Colonic mucosa (tissue), 4 donors: ENCODE results near the gene RPL22. TPM values are rescaled to one million over a fixed set of nuclear protein-coding genes. Genes with fewer than 3 reads are reported as not detected.

ENCODE experiments used
- DNase-seq: peaks from one replicate; pipeline ENCODE4 v3.0.0-alpha.2; 2020
- H3K27ac ChIP-seq: fragments of 200-600 bp; one replicate; pipeline ENCODE4 v1.8.0; 2021
- H3K27me3 ChIP-seq: fragments of 200-600 bp; one replicate; pipeline ENCODE4 v1.8.0; 2021
- H3K36me3 ChIP-seq: fragments of 200-600 bp; one replicate; pipeline ENCODE4 v1.8.0; 2021
- H3K4me1 ChIP-seq: fragments of 200-600 bp; one replicate; pipeline ENCODE4 v1.8.0; 2021; ENCODE audit warnings: mild to moderate bottlenecking
- H3K4me3 ChIP-seq: fragments of 200-600 bp; one replicate; pipeline ENCODE4 v1.8.0; 2021
- H3K9ac ChIP-seq, 2 donors: one replicate each; pipeline ENCODE4 v1.7.0; 2013; ENCODE audit warnings: control low read depth in 2 of 2, low read depth in 2 of 2, low read length in 2 of 2
- H3K9me3 ChIP-seq: fragments of 200-600 bp; one replicate; pipeline ENCODE4 v1.8.0; 2021
- CTCF ChIP-seq: fragments of 200-600 bp; IDR thresholded peaks from one replicate; pipeline ENCODE4 v1.8.0; 2022; ENCODE audit warnings: antibody characterized with exemption, mild to moderate bottlenecking
- intact Hi-C: fragments of 100-400 bp; cut with DNase I; formaldehyde crosslinking; loops from one replicate; pipeline ENCODE4 v1.14.1; 2022
- total RNA-seq, 2 donors: library from RNA; stranded (reverse); fragmentation: NEBNext Ultra II Directional in 1 of 2; extraction: Animal tissue kit (Norgen Biotek cat#: 25700) in 1 of 2; gene quantifications; one replicate each; pipeline ENCODE4 v1.2.1, GENCODE V29; 2021
- donor health status: healthy.
- donor health status: DM: no; HTN: no; CAD: no.
- donor health status: DM: no; HTN: no; CAD: no.

The RPL22 gene
- total RNA-seq, 2 donors from 2014 or later: 314 to 378 TPM

GRCh38 chr1:6136516-6137220 is 62.7 kb downstream of the RPL22 start:
- no peak for DNase-seq

More at GRCh38 chr1:6136516-6137220, 62.7 kb downstream of the RPL22 start:
- Histone ChIP-seq H3K9ac (no peak overlapping the region), H3K4me1 (no peaks in the 10 kb centered on the region), H3K27ac (no peak overlapping the region), H3K27me3 (no peaks in the 10 kb centered on the region), H3K9me3 (no peaks in the 10 kb centered on the region), H3K36me3 (no peaks in the 10 kb centered on the region), H3K4me3 (no peak overlapping the region)
- intact Hi-C loops: no loop called here
- no peak for TF ChIP-seq CTCF

Other genes with a start within 250 kb of the RPL22 start
- 10 to 100 TPM in 1 of 2 donors, 1 to 10 TPM in 1; 6.2 to 15.9 TPM for gene NPHP4, start 207.2 kb downstream of the RPL22 start, total RNA-seq
- gene KCNAB2, start 153.7 kb downstream of the RPL22 start, total RNA-seq: 1 to 10 TPM; 4.7 to 6.4 TPM
- under 1 TPM; 0.35 to 0.69 TPM for gene CHD5, start 19.3 kb downstream of the RPL22 start, total RNA-seq
- 10 to 100 TPM; 18.4 to 19.4 TPM for gene RNF207, start 6.5 kb upstream of the RPL22 start, total RNA-seq
- gene ICMT, start 36.4 kb upstream of the RPL22 start, total RNA-seq: 10 to 100 TPM; 56.6 to 72.5 TPM
- not detected for gene HES3, start 44.6 kb upstream of the RPL22 start, total RNA-seq
- gene GPR153, start 61.5 kb upstream of the RPL22 start, total RNA-seq: 10 to 100 TPM; 19.6 to 21.0 TPM
- gene ACOT7, start 194.2 kb upstream of the RPL22 start, total RNA-seq: 100 to 1,000 TPM in 1 of 2 donors, 10 to 100 TPM in 1; 48.7 to 125 TPM
- 10 to 100 TPM; 14.2 to 24.0 TPM for gene HES2, start 220.3 kb upstream of the RPL22 start, total RNA-seq
- gene ESPN, start 225.2 kb upstream of the RPL22 start, total RNA-seq: 10 to 100 TPM; 74.3 to 98.0 TPM